RKO (cell line): ENCODE data around the gene RBM10.

Source experiments
- DNase-seq: peaks from one replicate; pipeline ENCODE4 v3.0.0-alpha.2; 2016; ENCODE audit warnings: low spot score

The RBM10 gene

DNA sequence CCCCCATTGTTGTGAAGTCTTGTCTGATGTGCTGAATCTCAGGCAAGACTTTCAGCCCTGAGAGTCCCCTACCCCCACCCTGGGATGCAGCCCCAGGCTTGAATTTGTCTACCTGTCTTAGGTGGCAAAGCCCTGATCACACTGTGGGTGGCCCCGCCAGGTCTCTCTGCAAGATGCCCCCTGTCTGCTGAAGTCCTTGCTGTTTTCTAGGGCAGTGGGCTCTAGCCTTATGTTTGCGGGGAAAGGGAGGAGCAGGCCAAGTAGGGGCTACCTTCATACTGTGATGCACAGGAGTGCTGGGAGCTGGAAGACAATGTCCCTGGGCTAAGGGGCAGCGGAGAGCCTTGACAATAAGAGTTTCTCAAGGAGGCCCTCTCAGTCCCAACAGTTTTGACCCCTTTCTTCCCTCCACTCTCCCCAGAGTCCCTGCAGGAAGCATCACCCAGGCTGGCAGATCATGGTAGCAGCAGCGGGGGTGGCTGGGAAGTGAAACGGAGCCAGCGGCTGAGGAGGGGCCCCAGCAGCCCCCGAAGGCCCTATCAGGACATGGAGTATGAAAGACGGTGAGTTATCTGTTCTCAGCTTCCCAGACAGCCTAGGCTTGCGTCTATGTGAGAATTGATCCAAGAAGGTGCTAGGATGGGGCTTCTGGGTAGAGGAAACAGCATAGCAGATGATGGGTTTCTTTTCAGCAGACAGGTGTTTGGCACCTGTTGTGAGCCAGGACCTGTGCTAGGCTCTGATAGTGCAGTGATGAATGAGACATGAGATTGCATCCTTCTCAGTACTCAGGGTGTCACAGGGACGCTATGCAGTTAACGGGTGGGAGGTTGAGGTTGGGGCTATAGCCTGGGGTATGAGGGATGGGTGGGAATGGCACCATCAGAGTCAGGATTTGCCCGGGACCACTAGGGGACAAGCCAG lies 2.2 kb downstream of the RBM10 start:
- no peak for DNase-seq

GRCh38 chrX:47148946-47149345 lies 3.9 kb downstream of the RBM10 start:
- DNase-seq: peak; percentile 35

GRCh38 chrX:47151435-47151834 lies 6.4 kb downstream of the RBM10 start:
- no peak for DNase-seq

- no peak for DNase-seq
Measured at GRCh38 chrX:47156611-47157520, 11.8 kb downstream of the RBM10 start.

DNA sequence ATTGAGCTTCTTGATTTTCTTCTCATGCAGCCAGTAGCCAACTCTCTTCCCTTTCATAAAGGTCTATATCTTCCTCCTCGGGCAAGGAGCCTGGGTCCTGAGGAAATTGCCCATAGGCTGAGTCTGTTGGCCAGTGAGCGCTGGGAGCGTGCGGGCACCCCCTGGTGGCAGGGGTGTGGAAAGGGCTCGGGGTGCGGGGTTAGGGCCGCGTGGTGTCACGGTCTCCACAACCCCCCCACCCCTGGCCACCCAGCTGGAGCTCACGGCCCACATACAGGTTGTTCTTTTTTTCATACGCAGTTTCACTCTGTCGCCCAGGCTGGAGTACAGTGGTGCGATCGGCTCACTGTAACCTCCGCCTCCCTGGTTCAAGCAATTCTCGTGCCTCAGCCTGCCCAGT lies 13.1 kb downstream of the RBM10 start:
- no peak for DNase-seq

DNA sequence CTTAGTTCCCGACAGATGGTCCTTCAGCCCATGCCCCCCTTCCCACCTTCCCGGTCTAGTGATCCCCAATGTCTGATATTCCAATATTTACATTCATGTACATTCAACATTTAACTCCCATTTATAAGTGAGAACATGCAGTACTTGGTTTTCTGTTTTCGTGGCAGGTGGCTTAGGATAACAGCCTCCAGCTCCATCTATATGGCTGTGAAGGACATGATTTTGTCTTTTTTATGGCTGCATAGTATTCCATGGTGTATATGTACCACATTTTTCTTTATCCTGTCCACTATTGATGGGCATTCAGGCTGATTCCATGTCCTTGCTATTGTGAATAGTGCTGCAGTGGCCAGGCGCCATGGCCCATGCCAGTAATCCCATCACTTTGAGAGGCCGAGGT lies 13.8 kb downstream of the RBM10 start:
- no peak for DNase-seq

DNA sequence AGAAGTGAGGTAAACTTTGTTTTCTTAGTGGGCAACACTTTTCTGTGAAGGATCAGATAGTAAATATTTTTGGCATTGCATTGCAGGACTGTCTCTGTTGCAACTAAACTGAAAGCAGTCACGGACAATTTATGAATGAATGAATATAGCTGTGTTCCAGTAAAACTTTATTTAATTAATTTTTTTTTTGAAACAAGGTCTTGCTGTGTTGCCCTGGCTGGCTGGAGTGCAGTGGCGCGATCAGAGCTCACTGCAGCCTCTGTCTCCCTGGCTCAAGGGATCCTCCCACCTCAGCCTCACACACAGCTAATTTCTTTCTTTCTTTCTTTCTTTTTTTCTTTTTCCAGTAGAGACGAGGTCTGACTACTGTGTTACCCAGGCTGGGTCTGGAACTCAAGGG lies 15.8 kb downstream of the RBM10 start:
- DNase-seq: no peak

DNA sequence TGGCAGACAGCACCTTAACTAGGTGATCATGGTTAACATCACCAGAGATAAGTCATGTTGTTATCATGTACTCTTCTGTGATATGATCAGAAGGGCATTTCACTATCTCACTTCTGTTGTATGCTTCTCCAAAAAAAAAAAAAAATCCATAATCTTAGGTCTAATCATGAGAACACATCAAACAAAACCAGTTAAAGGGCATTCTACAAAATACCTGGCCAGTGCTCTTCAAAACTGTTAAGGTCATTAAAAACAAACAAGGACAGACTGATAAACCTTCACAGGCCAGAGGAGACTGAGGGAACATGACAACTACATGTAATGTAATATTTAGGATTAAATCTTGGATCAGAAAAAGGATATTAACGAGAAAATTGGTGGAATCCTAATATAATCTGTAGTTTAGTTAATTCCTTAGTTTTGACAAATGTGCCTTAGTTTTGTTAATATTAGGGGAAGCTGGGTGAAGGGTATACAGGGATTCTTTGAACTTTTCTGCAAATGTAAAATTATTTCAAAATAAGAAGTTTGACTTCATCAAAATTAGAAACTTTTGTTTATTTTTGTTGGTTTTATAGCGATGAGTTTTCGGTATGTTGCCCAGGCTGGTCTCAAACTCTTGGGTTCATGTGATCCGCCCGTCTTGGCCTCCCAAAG lies 18.0 kb downstream of the RBM10 start:
- DNase-seq: no peak

- DNase-seq: no peak
Measured at GRCh38 chrX:47164420-47164819, 19.4 kb downstream of the RBM10 start.

DNA sequence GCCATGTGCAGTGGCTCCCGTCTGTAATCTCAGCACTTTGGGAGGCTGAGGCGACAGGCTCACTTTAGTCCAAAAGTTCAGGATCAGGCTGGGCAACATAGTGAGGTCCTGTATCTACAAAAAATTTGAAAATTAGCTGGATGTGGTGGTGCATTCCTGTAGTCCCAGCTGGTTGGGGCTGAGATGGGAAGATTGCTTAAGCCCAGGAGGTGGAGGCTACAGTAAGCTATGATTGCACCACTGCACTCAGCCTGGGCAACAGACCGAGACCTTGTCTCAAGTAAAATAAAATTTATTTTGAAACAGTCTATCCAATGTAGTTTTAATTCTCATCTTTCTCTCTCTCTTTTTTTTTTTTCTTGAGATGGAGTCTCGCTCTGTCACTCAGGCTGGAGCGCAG lies 21.1 kb downstream of the RBM10 start:
- DNase-seq: no peak

- no peak for DNase-seq
Measured at GRCh38 chrX:47168495-47169073, 23.6 kb downstream of the RBM10 start.

- DNase-seq: no peak
Measured at GRCh38 chrX:47169273-47169672, 24.3 kb downstream of the RBM10 start.

DNA sequence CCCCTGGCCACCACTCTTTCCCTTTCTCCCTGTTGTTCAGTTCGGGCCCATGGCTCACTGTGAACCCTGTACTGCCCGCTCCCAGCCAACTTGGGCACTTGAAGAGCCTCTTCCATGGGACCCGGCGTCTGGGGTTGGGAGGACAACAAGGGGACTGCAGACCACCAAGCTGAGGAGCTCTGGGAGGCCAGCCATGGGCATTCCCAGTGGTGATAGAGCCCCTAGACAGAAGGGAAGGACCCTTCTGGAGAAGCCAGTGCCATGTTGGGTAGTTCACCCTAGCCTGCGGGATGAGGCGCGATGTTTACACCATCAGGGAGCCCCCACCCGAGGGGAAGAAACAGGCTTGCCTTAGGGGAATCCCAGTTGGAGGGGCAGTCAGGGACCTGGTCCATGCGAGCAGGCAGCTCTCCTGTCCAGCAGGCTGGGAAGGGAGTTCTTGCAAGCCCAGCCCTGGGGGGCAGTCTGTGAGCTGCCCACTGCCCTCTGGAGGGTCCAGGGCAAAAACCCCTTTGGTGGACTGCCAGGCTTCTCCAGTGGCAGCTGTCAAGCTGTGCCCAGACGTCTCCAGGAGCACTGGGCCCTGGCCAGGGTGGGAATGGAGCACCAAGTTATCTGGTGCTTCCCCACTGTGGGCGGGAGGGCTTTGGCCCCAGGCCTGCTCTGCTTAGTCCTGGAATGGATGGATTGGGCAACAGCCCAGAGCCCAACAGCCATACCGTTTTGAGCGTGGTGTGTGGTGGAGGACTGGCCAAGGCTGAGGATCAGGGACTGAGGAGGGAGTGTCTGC lies 24.9 kb downstream of the RBM10 start:
- no peak for DNase-seq

GRCh38 chrX:47170861-47171692 lies 26.1 kb downstream of the RBM10 start:
- DNase-seq: no peak

DNA sequence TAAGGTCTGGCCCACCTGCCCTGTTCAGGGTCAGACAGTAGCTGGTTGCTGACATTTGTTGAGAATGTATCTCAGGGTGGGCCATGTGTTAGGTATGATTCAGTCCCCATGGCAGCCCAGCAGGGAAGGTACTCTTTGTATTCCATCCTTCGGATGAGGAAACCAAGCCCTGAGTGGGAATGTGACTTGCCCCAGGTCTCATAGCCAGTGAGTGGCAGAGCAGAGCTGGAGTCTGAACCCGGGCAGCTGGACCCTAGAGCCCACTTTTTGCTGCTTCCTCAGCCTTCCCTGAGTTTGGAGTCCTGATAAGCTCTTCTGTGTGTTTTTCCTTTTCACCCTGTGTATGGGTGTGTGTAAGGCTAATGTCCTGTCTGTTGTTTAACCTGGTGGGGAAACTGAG lies 27.0 kb downstream of the RBM10 start:
- DNase-seq: no peak

DNA sequence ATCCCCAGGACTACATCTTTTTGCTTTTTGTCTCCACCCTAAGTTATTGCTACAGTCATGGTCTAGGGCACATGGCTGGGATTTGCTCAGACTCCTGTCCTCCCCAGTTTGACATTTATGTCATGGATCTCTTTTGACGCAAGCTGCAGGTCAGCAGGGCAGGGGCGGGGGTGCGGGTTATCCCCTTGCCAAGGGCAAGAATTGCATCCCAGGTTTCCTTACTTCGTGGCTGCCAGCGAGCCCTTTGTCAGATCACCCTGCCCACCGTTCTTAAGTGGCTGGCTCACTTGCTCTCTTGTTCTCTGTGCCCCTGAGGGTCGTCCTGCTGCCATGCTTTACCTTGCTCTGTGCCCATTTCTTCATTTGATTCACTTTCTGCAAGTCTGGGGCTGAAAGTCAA lies 27.5 kb downstream of the RBM10 start:
- no peak for DNase-seq

GRCh38 chrX:47172971-47173792 lies 28.2 kb downstream of the RBM10 start:
- no peak for DNase-seq

- DNase-seq: no peak
Measured at GRCh38 chrX:47174376-47174775, 29.4 kb downstream of the RBM10 start.

GRCh38 chrX:47174846-47175587 lies 30.0 kb downstream of the RBM10 start:
- DNase-seq: no peak
